ENCODE data around the gene FUT1.
"Not testable (repeated sequence)": the region's sequence is repeated elsewhere in the genome, so short reads cannot be mapped to it uniquely, and the experiment has no call there.

FUT1 gene

DNA sequence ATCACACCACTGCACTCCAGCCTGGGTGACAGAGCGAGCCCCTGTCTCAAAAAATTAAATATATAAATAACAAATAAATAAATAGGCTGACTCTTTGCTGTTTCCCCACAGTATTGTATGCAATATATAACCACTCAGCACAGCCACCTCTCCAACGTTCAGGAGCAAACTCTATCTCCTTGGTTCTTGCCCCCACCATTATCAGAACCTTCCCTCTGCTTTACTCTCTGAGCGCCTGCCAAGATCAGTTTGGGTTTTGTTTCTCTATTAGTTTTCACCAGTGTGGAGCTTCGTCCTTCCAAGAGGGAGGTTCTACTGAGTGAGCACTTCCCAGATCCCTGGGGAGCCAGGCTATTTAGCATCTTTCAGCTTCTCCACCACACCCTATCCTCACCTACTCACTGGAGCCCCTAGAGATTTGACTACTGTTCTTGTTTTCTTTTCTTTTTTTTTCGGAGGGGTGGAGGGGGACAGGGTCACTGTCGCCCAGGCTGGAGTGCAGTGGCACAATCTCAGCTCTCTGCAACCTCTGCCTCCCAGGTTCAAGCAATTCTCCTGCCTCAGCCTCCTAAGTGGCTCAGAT is 15.8 kb upstream of the FUT1 start:
- DNase-seq, result not testable (repeated sequence)

DNA sequence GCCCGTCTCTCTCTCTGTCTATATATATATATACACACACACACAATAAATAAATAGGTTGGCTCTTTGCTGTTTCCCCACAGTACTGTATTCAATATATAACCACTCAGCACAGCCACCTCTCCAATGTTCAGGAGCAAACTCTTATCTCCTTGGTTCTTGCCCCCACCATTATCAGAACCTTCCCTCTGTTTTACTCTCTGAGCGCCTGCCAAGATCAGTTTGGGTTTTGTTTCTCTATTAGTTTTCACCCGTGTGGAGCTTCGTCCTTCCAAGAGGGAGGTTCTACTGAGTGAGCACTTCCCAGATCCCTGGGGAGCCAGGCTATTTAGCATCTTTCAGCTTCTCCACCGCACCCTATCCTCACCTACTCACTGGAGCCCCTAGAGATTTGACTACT is 13.4 kb upstream of the FUT1 start:
- DNase-seq, result not testable (repeated sequence)

DNA sequence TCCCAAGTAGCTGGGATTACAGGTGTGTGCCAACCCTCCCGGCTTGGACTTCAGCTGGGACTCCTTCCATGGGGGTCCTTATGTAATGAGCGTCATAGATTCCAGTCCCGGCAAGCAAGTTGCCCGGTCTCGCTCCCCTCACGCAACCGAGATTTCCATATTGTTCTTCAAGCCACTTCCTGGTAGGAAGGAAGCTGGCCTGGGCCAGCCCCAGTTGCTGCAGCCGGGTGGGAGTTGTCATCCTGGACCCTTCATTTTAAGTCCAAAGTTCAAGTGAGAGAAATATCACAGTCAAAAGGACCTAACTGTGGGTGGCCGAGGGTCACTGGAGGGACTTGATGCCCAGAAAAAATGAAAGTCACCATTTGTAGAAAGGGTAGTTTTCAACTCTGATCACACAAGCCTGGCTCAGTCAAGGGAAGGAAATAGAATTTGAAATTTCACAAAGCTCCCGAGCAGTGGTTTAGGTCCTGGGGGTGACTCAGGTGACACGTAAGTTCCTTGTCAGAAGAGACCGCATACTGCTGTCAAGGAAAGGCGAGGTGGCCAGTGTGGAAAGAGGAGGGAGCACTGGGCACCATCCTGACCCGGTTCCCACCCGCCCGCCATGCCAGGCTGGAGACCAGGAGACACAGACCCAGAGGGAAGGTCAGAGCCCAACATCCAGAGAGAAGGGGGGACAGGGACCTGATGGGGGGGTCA is 8.2 kb upstream of the FUT1 start:
- DNase-seq, result no peak

DNA sequence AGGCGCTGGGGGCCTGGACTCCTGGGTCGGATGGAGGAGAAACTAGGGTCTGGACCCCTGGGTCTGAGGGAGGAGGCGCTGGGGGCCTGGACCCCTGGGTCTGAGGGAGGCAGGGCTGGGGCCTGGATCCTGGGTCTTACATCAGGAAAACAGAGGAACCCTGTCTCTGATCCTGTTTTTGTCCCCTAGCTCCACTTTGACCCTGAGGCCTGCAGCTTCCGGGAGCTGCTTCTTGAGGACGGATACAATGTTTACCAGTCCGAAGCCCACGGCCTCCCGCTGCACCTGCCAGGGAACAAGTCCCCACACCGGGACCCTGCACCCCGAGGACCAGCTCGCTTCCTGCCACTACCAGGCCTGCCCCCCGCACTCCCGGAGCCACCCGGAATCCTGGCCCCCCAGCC is 5.3 kb upstream of the FUT1 start:
- no peak for DNase-seq

DNA sequence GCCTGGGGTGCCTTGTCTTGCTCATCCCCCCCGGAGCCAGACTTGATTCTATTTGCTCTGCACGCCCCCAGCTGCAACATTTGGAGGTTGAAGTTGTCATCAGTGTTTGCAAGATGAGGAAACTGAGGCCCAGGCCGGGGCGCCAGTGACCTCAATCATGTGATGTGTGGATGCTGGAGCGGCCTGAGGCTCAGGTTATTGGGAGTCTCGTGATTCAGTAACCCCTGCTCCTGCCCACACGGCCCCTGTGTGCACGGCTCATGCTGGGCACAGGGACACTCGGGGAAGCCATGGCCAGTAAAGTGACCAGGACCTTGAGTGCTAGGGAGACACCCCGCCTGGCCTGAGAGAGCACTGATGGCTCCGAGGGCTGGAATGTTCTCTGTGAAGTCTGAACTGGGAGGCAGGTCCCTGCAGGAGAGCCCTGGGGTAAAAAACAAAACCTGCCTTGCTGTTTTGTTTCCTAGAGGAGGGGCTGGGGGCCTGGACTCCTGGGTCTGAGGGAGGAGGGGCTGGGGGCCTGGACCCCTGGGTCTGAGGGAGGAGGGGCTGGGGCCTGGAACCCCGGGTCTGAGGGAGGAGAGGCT is 4.7 kb upstream of the FUT1 start:
- no peak for DNase-seq

DNA sequence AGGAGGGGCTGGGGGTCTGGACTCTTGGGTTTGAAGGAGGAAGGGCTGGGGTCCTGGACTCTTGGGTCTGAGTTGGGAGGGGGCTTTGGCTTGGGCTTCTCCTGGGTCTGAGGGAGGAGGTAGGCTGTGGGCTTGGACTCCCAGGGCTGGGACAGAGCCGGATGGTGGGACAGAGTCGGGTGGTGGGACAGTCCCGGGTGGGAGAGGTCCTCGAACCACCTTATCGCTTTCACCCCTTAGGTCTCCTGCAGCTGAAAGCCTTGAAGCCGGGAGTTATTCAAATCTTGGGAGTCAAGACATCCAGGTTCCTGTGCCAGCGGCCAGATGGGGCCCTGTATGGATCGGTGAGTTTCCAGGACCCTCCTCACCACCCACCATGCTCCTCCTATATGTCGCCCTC is 4.2 kb upstream of the FUT1 start:
- no peak for DNase-seq

DNA sequence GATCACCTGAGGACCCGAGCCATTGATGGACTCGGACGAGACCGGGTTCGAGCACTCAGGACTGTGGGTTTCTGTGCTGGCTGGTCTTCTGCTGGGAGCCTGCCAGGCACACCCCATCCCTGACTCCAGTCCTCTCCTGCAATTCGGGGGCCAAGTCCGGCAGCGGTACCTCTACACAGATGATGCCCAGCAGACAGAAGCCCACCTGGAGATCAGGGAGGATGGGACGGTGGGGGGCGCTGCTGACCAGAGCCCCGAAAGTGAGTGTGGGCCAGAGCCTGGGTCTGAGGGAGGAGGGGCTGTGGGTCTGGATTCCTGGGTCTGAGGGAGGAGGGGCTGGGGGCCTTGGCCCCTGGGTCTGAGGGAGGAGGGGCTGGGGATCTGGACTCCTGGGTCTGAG is 3.8 kb upstream of the FUT1 start:
- DNase-seq, result no peak

DNA sequence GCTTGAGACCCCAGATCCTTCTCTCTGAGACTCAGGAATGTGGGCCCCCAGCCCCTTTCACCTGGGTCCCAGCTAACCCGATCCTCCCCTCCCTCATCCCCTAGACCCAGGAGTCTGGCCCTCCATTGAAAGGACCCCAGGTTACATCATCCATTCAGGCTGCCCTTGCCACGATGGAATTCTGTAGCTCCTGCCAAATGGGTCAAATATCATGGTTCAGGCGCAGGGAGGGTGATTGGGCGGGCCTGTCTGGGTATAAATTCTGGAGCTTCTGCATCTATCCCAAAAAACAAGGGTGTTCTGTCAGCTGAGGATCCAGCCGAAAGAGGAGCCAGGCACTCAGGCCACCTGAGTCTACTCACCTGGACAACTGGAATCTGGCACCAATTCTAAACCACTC is 3.3 kb upstream of the FUT1 start:
- no peak for DNase-seq

DNA sequence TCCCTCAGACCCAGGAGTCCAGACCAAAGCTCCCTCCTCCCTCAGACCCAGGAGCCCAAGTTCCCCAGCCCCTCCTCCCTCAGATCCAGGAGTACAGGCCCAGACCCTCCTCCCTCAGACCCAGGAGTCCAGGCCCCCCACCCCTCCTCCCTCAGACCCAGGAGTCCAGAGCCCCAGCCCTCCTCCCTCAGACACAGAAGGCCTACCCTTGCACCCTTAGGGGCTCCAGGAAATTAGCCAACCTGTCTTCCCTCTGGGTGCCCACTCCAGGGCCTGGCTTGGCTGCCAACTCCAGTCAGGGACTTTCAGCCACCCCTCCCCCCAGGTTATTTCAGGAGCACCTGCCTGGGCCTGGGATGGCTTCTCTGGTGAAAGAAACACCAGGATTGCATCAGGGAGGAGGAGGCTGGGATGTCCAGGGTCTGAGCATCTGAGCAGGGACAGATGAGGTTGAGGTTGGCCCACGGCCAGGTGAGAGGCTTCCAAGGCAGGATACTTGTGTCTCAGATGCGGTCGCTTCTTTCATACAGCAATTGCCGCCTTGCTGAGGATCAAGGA is 2.7 kb upstream of the FUT1 start, which contains the start of gene FGF21:
Gene FGF21, plus strand, starts transcription at position 441 of the 558 bp plus-strand sequence. CDS start 713 bp downstream, outside the sequence.
- DNase-seq, result no peak

DNA sequence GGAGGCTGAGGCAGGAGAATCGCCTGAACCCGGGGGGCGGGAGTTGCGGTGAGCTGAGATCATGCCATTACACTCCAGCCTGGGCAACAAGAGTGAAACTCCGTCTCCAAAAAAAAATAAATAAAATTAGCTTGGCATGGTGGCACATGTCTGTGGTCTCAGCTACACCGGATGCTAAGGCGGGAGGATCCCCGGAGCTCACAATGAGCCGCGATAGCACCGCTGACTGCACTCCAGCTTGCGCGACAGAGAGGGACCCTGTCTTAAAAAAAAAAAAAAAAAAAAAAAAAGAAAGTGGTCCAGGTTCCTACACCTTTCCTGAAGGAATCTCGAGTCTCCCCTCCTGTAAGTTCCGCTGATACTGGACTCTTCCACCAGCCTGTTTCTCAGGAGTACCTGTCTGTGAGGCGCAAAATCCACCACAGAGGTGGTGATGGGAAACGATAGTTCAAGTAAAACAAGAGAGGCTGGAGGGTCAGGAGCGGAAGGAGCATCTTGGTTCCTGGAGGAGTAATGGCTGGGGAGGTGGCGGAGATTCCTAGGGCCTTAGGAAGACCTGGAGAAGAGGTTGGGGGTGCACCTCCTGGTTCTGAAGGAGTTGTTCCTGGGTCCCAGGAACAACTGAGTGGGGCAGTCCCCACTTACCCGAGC is 471 bp downstream of the FUT1 start:
- no peak for DNase-seq

DNA sequence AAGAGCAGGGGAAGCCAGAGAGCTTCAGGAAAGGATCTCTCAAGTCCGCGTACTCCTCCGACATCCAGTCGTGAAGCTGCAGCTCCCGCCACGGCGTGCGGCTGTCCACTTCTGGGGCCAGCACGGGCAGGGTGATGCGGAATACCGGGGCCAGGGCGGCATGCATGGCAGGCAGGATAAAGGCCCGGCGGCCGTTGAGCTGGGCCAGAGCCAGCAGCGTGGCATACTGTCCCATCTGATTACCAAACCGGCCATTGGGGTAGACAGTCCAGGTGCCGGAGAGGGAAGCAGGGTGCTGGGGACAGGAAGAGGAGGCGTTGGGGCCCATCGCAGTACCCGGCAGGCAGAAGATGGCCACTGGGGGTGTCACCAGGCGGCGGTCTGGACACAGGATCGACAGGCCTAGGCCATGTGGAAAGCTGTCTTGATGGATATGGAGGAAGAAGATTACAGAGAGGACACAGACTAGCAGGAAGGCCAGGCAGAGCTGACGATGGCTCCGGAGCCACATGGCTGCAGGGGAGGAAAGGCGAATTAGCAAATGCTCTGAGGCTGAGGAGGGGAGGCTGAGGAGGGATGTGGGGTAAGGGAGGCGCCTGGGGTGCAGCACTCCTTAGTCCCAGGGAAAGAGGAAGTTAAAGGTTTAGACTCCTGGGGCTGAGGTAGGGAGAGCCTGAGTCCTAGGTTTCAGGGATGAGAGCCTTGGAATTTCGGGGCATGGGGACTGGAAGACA is 1.5 kb downstream of the FUT1 start:
- no peak for DNase-seq

DNA sequence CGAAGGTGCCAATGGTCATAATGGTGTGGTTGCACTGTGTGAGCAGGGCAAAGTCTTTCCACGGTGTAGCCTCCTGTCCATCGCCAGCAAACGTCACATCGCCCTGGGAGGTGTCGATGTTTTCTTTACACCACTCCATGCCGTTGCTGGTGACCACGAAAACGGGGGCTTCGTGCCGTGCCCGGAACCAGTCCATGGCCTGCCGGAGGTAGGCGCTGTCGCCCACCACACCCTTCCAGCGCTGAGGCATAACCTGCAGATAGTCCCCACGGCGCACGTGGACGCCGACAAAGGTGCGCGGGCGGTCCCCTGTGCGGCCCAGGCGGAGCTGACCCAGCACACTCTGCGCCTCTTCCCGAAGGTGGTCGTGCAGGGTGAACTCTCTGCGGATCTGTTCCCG is 2.1 kb downstream of the FUT1 start:
- DNase-seq, result no peak

DNA sequence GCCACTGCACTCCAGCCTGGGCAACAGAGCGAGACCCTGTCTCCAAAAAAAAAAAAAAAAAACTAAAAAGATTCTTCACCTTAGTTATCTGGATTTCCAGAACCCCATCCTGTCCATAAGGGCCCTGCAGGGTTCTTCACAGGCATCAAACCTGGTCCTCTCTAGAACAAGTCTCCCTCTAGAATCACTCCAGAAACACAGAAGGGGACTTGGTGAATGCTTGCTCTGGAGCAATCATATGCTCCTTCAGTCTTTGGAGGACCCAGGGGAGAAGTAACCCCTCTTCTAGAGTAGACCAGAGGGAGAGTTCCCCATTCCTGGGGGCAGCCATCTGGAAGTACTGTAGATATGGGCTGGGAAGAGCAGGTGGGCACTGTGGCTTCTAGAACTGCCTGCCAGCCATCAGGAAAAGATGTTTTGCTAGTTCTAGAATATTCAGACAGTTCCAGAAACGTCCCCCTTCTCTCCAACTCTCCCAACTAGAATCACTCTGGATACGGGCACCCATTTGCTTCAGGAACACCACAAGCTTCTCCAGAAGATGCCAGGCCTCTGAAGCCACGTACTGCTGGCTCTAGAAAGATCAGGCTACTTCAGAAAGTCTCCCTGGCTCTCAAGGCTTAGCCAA is 2.8 kb downstream of the FUT1 start:
- no peak for DNase-seq

DNA sequence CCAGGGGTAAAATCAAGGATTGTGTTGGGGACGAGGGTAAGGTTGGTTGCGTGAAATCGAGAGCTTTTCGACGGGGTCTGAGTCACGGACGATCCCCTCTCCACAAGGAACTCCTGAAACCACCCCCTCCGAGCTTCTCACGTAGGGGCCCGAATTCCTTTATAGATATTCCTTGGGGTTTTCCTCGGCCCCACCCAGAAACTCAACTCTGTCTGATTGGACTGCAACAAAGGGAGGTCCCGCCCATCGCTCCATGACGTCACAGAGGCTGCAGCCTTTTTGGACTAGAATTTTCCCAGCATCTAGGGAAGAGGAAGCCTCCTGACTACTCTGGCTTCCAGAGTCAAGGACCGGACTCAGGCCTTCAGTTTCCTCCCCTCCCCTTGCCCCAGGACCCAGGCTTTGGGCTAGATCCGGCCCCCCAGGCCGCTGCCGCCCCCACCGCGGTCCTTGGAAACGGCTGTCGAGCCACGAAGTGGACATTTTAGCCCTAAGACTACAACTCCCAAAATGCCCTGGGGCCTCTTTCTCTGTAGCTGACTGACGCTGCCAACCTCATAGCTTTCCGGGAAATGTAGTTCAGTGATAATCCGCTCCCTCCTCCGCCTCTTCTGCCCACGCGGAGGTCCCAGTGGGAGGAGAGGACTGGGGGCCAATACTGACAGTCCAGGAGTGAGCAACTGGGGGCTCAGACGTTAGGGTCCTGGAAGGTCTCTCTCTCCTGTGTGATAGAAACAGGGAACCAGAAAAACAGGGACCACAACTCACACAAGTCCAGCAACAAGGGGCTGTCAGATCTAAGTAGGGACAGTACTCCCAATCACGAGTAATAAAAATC is 5.5 kb downstream of the FUT1 start, which contains the start of gene IZUMO1:
Gene IZUMO1, minus strand, starts transcription at position 172 of the 838 bp plus-strand sequence. CDS start 1,050 bp downstream, outside the sequence.
- DNase-seq, result peak; percentile 52

DNA sequence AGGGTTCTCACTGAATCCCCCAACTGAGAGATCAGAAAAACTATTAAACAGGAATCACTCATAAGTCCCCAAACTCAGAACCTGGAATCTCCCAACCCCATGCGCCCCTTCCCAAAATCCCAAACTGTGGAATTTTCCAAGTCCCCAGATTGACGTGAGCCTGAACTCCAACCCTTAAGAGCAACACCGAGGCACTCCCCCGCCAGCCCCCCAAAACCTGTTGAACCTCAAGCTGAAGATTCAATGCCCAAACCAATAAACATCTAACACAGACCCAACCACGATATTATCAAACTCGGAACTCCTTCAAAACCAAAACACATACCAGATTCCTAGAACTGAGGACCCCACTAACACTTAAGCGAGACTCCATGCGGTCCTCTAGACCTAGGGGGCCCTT is 6.3 kb downstream of the FUT1 start:
- DNase-seq, result no peak

DNA sequence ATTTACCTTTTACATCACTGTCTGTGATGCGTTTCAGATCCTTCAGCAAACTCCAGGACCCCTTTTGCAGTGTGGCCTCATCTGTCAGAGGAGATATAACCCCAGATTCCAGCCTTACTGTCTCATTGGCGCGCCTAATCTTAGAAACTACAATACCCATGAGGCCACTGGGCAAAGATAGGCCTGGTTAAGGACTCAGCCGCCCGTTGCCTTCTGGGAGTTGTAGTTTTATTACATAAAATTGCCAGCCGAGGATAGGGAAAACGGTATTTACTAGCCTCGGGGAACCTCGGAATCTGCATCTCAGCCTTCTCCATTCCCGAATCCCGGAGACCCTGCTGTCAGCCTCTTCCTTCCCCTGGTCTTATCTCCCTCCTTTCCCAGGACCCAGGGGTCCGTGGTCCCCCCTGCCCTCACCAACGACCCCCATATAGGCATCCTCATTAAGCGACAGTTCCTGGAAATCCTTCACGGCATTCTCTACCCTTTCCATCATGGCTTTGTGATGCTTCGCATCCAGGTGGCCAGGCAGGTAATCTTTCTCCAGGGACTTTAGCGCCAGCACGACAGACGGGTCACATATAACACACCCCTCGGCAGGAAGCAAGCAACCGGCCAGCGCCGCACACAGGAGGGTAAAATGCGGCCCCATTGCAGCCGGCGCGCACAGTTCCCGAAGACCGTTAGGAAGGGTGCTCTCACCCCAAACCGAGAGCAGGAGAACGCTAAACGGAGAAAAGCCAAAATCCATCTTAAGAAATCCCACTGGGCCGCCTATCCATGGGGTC is 7.0 kb downstream of the FUT1 start:
- peak; percentile 61 for DNase-seq

DNA sequence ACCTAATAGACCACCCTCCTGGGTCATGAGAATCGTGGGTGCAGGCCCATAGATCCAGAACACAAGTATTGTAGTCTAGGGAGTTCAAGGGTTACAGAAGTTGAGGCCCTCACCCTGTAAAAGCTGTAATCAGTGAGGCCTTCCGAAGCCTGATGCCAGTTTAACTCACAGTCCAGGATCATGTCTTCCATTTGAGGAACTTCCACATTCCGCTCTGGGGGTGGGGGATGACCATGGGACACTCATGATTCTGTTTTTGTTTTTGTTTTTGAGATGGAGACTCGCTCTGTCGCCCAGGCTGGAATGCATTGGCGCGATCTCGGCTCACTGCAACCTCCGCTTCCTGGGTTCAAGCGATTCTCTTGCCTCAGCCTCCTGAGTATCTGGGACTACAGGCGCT is 10.3 kb downstream of the FUT1 start:
- DNase-seq, result no peak

DNA sequence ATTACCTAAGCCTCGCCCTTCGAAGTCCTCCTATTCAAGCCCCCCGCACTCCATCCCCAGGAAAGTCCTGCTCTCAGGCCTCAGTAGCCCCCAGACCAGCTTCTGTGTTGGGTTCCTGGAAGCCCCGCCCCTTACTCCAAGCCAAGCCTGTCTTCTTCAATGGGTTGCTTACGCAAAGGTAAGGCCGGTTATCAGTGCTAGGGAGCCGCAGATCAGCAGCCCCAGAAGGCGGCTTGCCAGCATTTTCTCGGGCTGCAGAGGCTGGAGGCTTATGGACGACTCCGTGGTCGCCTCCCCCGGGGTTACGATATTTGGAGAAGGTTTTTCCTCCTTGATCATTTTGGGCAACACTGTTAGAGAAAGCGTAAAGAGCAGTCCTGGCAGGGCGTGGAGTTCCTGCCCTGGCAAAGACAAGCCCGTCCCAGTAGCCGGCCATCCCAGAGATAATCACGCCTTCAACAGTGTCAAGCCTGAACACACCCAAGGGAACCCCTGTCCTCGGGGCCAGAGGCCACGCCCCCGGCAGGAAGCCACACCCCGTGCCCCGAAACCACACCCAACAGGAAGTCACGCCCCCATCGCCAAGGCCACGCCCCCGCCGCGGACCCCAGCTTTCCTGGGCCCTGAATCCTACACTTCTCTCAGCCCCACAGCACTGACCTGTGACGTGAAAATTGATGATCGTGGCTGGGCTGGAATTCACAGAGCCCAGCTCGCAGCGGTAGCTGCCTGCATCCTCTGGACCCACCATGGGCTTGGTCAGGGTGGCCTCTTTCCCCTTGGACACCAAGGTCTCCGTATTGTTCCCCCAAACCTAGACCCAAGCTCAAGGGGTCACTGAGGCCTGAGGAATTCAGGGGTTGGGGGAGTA is 11.1 kb downstream of the FUT1 start:
- peak; percentile 32 for DNase-seq

Measured in stimulated activated CD4-positive, alpha-beta T cell treated with anti-CD3 and anti-CD28 coated beads, Interleukin-4, amount 100 ng/mL, for 24 hours (primary cell).